ENCODE measurements around the gene GNA12. TPM values are rescaled to one million over a fixed set of nuclear protein-coding genes. Genes with fewer than 3 reads are reported as not detected.

The GNA12 gene
- total and polyA plus RNA-seq, 9 of the 15 experiments (the other 6 are each of a cell fraction or from before 2014, with no cell fraction given), result 0.65 to 32.7 (median 9.6) TPM

DNA sequence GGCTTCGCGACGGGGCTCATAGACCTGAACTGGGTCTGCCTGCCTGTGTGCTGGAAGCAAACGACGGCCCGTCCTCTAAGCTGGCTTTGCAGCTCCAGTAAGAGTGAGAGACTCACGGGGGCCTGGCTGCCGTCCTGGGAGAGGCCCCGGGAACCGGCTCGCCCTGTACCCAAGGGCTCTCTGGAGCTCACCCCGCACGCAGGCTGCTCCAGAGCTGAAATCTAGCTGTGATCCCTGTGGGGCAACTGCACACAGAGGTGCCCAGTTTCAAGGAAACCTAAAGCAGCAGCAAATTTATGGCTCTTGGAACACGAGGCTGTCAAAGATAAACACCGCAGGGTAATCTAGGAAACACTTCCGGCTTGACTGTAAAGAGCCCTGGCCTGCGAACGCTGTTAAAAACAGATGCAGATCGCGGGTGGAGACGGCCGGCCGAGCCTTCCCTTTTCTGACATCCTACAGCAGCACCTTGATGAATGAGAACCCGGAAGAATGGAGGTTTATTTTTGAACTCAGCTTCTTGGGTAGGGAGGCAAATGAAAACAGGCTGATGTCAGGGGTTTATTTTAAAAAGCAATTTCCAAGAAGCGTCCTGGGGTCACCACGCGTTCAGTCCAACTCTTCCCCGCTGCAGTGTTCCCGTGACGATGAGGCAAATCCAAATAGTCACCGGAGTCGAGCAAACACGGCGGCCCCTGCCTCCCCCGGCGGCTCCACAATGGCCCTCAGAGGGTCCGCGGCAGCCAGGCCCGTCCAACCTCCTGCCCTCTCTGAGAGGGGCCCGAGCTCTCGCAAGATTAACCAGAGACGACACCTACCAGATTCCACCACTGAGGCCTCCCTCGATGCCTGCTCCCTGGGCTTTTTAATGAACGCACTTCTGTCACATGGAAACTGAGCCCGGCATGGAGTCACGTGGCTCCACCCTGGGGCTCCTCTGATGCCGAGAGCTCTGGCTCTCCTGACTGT lies 126.5 kb downstream of the GNA12 start (continued):
- TF ChIP-seq, protein P1, sequence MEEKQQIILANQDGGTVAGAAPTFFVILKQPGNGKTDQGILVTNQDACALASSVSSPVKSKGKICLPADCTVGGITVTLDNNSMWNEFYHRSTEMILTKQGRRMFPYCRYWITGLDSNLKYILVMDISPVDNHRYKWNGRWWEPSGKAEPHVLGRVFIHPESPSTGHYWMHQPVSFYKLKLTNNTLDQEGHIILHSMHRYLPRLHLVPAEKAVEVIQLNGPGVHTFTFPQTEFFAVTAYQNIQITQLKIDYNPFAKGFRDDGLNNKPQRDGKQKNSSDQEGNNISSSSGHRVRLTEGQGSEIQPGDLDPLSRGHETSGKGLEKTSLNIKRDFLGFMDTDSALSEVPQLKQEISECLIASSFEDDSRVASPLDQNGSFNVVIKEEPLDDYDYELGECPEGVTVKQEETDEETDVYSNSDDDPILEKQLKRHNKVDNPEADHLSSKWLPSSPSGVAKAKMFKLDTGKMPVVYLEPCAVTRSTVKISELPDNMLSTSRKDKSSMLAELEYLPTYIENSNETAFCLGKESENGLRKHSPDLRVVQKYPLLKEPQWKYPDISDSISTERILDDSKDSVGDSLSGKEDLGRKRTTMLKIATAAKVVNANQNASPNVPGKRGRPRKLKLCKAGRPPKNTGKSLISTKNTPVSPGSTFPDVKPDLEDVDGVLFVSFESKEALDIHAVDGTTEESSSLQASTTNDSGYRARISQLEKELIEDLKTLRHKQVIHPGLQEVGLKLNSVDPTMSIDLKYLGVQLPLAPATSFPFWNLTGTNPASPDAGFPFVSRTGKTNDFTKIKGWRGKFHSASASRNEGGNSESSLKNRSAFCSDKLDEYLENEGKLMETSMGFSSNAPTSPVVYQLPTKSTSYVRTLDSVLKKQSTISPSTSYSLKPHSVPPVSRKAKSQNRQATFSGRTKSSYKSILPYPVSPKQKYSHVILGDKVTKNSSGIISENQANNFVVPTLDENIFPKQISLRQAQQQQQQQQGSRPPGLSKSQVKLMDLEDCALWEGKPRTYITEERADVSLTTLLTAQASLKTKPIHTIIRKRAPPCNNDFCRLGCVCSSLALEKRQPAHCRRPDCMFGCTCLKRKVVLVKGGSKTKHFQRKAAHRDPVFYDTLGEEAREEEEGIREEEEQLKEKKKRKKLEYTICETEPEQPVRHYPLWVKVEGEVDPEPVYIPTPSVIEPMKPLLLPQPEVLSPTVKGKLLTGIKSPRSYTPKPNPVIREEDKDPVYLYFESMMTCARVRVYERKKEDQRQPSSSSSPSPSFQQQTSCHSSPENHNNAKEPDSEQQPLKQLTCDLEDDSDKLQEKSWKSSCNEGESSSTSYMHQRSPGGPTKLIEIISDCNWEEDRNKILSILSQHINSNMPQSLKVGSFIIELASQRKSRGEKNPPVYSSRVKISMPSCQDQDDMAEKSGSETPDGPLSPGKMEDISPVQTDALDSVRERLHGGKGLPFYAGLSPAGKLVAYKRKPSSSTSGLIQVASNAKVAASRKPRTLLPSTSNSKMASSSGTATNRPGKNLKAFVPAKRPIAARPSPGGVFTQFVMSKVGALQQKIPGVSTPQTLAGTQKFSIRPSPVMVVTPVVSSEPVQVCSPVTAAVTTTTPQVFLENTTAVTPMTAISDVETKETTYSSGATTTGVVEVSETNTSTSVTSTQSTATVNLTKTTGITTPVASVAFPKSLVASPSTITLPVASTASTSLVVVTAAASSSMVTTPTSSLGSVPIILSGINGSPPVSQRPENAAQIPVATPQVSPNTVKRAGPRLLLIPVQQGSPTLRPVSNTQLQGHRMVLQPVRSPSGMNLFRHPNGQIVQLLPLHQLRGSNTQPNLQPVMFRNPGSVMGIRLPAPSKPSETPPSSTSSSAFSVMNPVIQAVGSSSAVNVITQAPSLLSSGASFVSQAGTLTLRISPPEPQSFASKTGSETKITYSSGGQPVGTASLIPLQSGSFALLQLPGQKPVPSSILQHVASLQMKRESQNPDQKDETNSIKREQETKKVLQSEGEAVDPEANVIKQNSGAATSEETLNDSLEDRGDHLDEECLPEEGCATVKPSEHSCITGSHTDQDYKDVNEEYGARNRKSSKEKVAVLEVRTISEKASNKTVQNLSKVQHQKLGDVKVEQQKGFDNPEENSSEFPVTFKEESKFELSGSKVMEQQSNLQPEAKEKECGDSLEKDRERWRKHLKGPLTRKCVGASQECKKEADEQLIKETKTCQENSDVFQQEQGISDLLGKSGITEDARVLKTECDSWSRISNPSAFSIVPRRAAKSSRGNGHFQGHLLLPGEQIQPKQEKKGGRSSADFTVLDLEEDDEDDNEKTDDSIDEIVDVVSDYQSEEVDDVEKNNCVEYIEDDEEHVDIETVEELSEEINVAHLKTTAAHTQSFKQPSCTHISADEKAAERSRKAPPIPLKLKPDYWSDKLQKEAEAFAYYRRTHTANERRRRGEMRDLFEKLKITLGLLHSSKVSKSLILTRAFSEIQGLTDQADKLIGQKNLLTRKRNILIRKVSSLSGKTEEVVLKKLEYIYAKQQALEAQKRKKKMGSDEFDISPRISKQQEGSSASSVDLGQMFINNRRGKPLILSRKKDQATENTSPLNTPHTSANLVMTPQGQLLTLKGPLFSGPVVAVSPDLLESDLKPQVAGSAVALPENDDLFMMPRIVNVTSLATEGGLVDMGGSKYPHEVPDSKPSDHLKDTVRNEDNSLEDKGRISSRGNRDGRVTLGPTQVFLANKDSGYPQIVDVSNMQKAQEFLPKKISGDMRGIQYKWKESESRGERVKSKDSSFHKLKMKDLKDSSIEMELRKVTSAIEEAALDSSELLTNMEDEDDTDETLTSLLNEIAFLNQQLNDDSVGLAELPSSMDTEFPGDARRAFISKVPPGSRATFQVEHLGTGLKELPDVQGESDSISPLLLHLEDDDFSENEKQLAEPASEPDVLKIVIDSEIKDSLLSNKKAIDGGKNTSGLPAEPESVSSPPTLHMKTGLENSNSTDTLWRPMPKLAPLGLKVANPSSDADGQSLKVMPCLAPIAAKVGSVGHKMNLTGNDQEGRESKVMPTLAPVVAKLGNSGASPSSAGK (IDR thresholded peaks at IDR 0.05), result peak; percentile 98
- TF ChIP-seq ZNF589 (CRISPR knock-in tag; IDR thresholded peaks at IDR 0.05; ENCODE audit: low read depth) (peak; percentile 97), ATF1 (CRISPR knock-in tag; IDR thresholded peaks at IDR 0.05) (no peak), ATF1 (tag; IDR thresholded peaks at IDR 0.05) (peak; percentile 64; the same call in 1 of the 2 replicates), KAT7 (CRISPR knock-in tag; IDR thresholded peaks at IDR 0.05; ENCODE audit: borderline replicate concordance) (0 out of 2 replicates have a peak, but pooled peaks have one; percentile 30), ZNF707 (CRISPR knock-in tag; conservative IDR thresholded peaks at IDR 0.05) (0 out of 2 replicates have a peak, but pooled peaks have one; percentile 6), TAL1 (IDR thresholded peaks at IDR 0.05) (peak; percentile 78)
- TF ChIP-seq, protein P2, sequence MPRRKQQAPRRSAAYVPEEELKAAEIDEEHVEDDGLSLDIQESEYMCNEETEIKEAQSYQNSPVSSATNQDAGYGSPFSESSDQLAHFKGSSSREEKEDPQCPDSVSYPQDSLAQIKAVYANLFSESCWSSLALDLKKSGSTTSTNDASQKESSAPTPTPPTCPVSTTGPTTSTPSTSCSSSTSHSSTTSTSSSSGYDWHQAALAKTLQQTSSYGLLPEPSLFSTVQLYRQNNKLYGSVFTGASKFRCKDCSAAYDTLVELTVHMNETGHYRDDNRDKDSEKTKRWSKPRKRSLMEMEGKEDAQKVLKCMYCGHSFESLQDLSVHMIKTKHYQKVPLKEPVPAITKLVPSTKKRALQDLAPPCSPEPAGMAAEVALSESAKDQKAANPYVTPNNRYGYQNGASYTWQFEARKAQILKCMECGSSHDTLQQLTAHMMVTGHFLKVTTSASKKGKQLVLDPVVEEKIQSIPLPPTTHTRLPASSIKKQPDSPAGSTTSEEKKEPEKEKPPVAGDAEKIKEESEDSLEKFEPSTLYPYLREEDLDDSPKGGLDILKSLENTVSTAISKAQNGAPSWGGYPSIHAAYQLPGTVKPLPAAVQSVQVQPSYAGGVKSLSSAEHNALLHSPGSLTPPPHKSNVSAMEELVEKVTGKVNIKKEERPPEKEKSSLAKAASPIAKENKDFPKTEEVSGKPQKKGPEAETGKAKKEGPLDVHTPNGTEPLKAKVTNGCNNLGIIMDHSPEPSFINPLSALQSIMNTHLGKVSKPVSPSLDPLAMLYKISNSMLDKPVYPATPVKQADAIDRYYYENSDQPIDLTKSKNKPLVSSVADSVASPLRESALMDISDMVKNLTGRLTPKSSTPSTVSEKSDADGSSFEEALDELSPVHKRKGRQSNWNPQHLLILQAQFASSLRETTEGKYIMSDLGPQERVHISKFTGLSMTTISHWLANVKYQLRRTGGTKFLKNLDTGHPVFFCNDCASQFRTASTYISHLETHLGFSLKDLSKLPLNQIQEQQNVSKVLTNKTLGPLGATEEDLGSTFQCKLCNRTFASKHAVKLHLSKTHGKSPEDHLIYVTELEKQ (CRISPR knock-in tag; IDR thresholded peaks at IDR 0.05), result peak; percentile 4; the same call in 1 of the 2 replicates
- TF ChIP-seq, protein P3, sequence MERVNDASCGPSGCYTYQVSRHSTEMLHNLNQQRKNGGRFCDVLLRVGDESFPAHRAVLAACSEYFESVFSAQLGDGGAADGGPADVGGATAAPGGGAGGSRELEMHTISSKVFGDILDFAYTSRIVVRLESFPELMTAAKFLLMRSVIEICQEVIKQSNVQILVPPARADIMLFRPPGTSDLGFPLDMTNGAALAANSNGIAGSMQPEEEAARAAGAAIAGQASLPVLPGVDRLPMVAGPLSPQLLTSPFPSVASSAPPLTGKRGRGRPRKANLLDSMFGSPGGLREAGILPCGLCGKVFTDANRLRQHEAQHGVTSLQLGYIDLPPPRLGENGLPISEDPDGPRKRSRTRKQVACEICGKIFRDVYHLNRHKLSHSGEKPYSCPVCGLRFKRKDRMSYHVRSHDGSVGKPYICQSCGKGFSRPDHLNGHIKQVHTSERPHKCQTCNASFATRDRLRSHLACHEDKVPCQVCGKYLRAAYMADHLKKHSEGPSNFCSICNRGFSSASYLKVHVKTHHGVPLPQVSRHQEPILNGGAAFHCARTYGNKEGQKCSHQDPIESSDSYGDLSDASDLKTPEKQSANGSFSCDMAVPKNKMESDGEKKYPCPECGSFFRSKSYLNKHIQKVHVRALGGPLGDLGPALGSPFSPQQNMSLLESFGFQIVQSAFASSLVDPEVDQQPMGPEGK (CRISPR knock-in tag; IDR thresholded peaks at IDR 0.05; ENCODE audit: borderline replicate concordance), result no peak

Measured in K562 (cell line).